ENCODE results near the gene MYO10.

MYO10 gene

GRCh38 chr5:16918891-16919671, 17.0 kb downstream of the MYO10 start:
- no peak for DNase-seq (ENCODE audit: low read depth)
- no peak overlapping the region for H3K4me3 ChIP-seq (ENCODE audit: low read depth, low read length)
- no peak for TF ChIP-seq CTCF (IDR thresholded peaks at IDR 0.05; ENCODE audit: low read depth, low read length, missing control alignments)

DNA sequence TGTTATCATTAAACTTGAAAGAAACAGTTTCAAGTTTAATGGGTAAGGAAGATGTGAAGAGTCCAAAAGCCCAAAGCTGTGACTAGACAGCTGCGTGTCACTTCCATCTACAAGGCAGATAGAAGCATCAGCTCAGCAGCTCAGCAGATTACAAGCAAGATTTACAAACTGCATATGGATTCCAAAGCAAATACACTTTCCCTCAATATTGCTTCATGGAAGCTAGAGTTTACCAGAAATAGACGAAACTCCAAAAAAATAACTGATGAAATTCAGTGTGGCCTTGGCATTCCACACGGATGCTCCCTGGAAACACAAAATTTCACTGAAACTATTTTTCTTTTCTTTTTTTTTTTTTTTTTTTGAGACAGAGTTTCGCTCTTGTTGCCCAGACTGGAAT, 17.9 kb downstream of the MYO10 start:
- TF ChIP-seq CTCF (IDR thresholded peaks at IDR 0.05; ENCODE audit: low read depth, low read length, missing control alignments): no peak
- H3K4me3 ChIP-seq (ENCODE audit: low read depth, low read length): no peak overlapping the region
- DNase-seq (ENCODE audit: low read depth): no peak

- no peak for DNase-seq (ENCODE audit: low read depth)
- H3K4me3 ChIP-seq (ENCODE audit: low read depth, low read length): no peak overlapping the region
- no peak for TF ChIP-seq CTCF (IDR thresholded peaks at IDR 0.05; ENCODE audit: low read depth, low read length, missing control alignments)
Observed at GRCh38 chr5:16916262-16916878, 19.7 kb downstream of the MYO10 start.

- no peak overlapping the region for H3K4me3 ChIP-seq (ENCODE audit: low read depth, low read length)
- DNase-seq (ENCODE audit: low read depth): no peak
- no peak for TF ChIP-seq CTCF (IDR thresholded peaks at IDR 0.05; ENCODE audit: low read depth, low read length, missing control alignments)
Observed at GRCh38 chr5:16914584-16914983, 21.5 kb downstream of the MYO10 start.

DNA sequence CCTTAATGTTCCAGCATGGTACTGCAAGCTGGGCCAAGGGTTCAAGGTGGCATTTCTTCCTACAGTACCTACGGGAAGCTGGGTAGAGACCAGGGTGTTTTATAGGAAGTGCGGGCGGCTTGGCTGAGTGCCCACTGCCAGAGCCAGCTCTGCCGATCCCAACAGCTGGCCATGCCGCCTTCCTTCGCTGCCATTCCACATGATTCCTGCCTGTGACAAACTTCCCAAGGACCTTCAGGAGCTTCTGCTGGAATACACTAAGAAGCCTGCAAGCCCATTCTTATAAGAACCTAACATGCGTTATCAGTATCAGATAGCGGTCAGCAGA, 22.0 kb downstream of the MYO10 start:
- DNase-seq (ENCODE audit: low read depth): no peak
- no peak overlapping the region for H3K4me3 ChIP-seq (ENCODE audit: low read depth, low read length)
- TF ChIP-seq CTCF (IDR thresholded peaks at IDR 0.05; ENCODE audit: low read depth, low read length, missing control alignments): no peak

GRCh38 chr5:16913187-16914107, 22.6 kb downstream of the MYO10 start:
- no peak for DNase-seq (ENCODE audit: low read depth)
- H3K4me3 ChIP-seq (ENCODE audit: low read depth, low read length): no peak overlapping the region
- no peak for TF ChIP-seq CTCF (IDR thresholded peaks at IDR 0.05; ENCODE audit: low read depth, low read length, missing control alignments)
